H9 (cell line): ENCODE measurements around the gene TFAP2A. TPM values are rescaled to one million over a fixed set of nuclear protein-coding genes. Genes with fewer than 3 reads are reported as not detected.

Experiments used
- DNase-seq: peaks from one replicate; pipeline ENCODE4 v3.0.0-alpha.2; 2017
- H2AFZ ChIP-seq: one replicate; pipeline ENCODE4 v1.6.1; 2013; ENCODE audit warnings: mild to moderate bottlenecking, low read length, control low read depth, moderate library complexity
- H2AK5ac ChIP-seq: 2 replicates; pipeline ENCODE4 v1.6.1; 2013; ENCODE audit warnings: low read length, control low read depth, mixed read lengths; ENCODE audit not compliant: insufficient read length
- H2BK120ac ChIP-seq: one replicate; pipeline ENCODE4 v1.6.1; 2013; ENCODE audit warnings: low read depth, mild to moderate bottlenecking, low read length, control low read depth, inconsistent platforms; ENCODE audit not compliant: poor library complexity, severe bottlenecking
- H2BK12ac ChIP-seq: 2 replicates; pipeline ENCODE4 v1.6.1; 2013; ENCODE audit warnings: low read length, control low read depth, mixed read lengths, low read depth; ENCODE audit not compliant: insufficient read length
- H2BK15ac ChIP-seq: 2 replicates; pipeline ENCODE4 v1.6.1; 2013; ENCODE audit warnings: low read depth, low read length, control low read depth
- H2BK20ac ChIP-seq: one replicate; pipeline ENCODE4 v1.6.1; 2013; ENCODE audit warnings: low read depth, mild to moderate bottlenecking, low read length, control low read depth, inconsistent platforms; ENCODE audit not compliant: poor library complexity, severe bottlenecking
- H2BK5ac ChIP-seq: 2 replicates; pipeline ENCODE4 v1.6.1; 2013; ENCODE audit warnings: low read length, control low read depth, mixed read lengths; ENCODE audit not compliant: insufficient read length
- H3K14ac ChIP-seq: 2 replicates; pipeline ENCODE4 v1.6.1; 2013; ENCODE audit warnings: low read length, control low read depth; ENCODE audit not compliant: insufficient read depth
- H3K18ac ChIP-seq: 2 replicates; pipeline ENCODE4 v1.6.1; 2013; ENCODE audit warnings: low read depth, mild to moderate bottlenecking, mixed read lengths, low read length, control low read depth; ENCODE audit not compliant: insufficient read length
- H3K23ac ChIP-seq: 2 replicates; pipeline ENCODE4 v1.6.1; 2013; ENCODE audit warnings: low read length, control low read depth, mixed read lengths, low read depth; ENCODE audit not compliant: insufficient read length
- H3K23me2 ChIP-seq: 2 replicates; pipeline ENCODE4 v1.6.1; 2013; ENCODE audit warnings: low read depth, mild to moderate bottlenecking, mixed read lengths, low read length, control low read depth; ENCODE audit not compliant: insufficient read length, poor library complexity, severe bottlenecking
- H3K27ac ChIP-seq: 2 replicates; pipeline ENCODE4 v1.5.1; 2013; ENCODE audit warnings: low read length, control low read depth, mixed read lengths, low read depth; ENCODE audit not compliant: insufficient read length
- H3K27me3 ChIP-seq: 2 replicates; pipeline ENCODE4 v1.6.1; 2013; ENCODE audit warnings: low read length, control low read depth, inconsistent platforms; ENCODE audit not compliant: insufficient read depth
- H3K4ac ChIP-seq: 2 replicates; pipeline ENCODE4 v1.6.1; 2013; ENCODE audit warnings: low read depth, mild to moderate bottlenecking, control low read depth, inconsistent platforms, low read length, moderate library complexity
- H3K4me1 ChIP-seq: 2 replicates; pipeline ENCODE4 v1.6.1; 2013; ENCODE audit warnings: low read length, control low read depth, inconsistent platforms; ENCODE audit not compliant: insufficient read depth
- H3K4me2 ChIP-seq: 2 replicates; pipeline ENCODE4 v1.6.1; 2013; ENCODE audit warnings: low read length, control low read depth, mixed read lengths; ENCODE audit not compliant: insufficient read length, insufficient read depth
- H3K56ac ChIP-seq: 2 replicates; pipeline ENCODE4 v1.6.1; 2013; ENCODE audit warnings: low read depth, mild to moderate bottlenecking, mixed read lengths, low read length, control low read depth; ENCODE audit not compliant: insufficient read length
- H3K79me1 ChIP-seq: 2 replicates; pipeline ENCODE4 v1.6.1; 2013; ENCODE audit warnings: low read depth, mild to moderate bottlenecking, moderate library complexity, low read length, control low read depth, inconsistent platforms; ENCODE audit not compliant: insufficient read depth, poor library complexity, severe bottlenecking
- H3K79me2 ChIP-seq: 2 replicates; pipeline ENCODE4 v1.6.1; 2013; ENCODE audit warnings: low read length, control low read depth, inconsistent platforms; ENCODE audit not compliant: insufficient read depth
- H3K9ac ChIP-seq: 2 replicates; pipeline ENCODE4 v1.6.1; 2013; ENCODE audit warnings: low read length, control low read depth, mixed read lengths; ENCODE audit not compliant: insufficient read length; ENCODE audit errors: extremely low read depth
- H3K9me3 ChIP-seq: one replicate; pipeline ENCODE4 v1.6.1; 2013; ENCODE audit warnings: low read depth, low read length, inconsistent platforms; ENCODE audit not compliant: control insufficient read depth
- H3T11ph ChIP-seq: one replicate; pipeline ENCODE4 v1.6.1; 2013; ENCODE audit warnings: mild to moderate bottlenecking, low read length, control low read depth, inconsistent platforms
- H4K20me1 ChIP-seq: one replicate; pipeline ENCODE4 v1.6.1; 2013; ENCODE audit not compliant: control insufficient read depth, insufficient read length, insufficient read depth
- H4K5ac ChIP-seq: 2 replicates; pipeline ENCODE4 v1.6.1; 2013; ENCODE audit warnings: low read depth, mild to moderate bottlenecking, mixed read lengths, low read length, control low read depth; ENCODE audit not compliant: insufficient read length
- H4K8ac ChIP-seq: replicated peaks from 2 replicates; pipeline ENCODE4 v1.6.1; 2013; ENCODE audit warnings: low read length, control low read depth, mixed read lengths, low read depth; ENCODE audit not compliant: insufficient read length
- H4K91ac ChIP-seq: 2 replicates; pipeline ENCODE4 v1.6.1; 2013; ENCODE audit warnings: low read depth, mild to moderate bottlenecking, moderate library complexity, mixed read lengths, low read length, control low read depth; ENCODE audit not compliant: insufficient read length
- H3K27ac Mint-ChIP-seq, 3 experiments: 2 replicates in 2 of 3; 3 replicates in 1 of 3; pipeline ENCODE4 v1.8.0; 2020 to 2021; ENCODE audit warnings: mixed read lengths in 3 of 3, mild to moderate bottlenecking in 1 of 3, moderate library complexity in 1 of 3
- H3K27me3 Mint-ChIP-seq: 2 replicates; pipeline ENCODE4 v1.8.0; 2021; ENCODE audit warnings: low read depth, mild to moderate bottlenecking, moderate library complexity, mixed read lengths
- H3K36me3 Mint-ChIP-seq, 3 experiments: 2 replicates in 2 of 3; 3 replicates in 1 of 3; pipeline ENCODE4 v1.8.0; 2020 to 2021; ENCODE audit warnings: low read depth in 3 of 3, mixed read lengths in 3 of 3; ENCODE audit not compliant: insufficient read depth in 1 of 3
- H3K4me1 Mint-ChIP-seq, 2 experiments: 2 replicates each; pipeline ENCODE4 v1.8.0; 2020; ENCODE audit warnings: mixed read lengths in 2 of 2
- H3K4me3 Mint-ChIP-seq, 2 experiments: 2 replicates in 1 of 2; 3 replicates in 1 of 2; pipeline ENCODE4 v1.8.0; 2020 to 2021; ENCODE audit warnings: mild to moderate bottlenecking in 2 of 2, mixed read lengths in 2 of 2, moderate library complexity in 1 of 2
- H3K9me3 Mint-ChIP-seq, 2 experiments: 2 replicates in 1 of 2; 3 replicates in 1 of 2; pipeline ENCODE4 v1.8.0; 2020; ENCODE audit warnings: mild to moderate bottlenecking in 2 of 2, mixed read lengths in 2 of 2, moderate library complexity in 1 of 2
- WGBS: extraction: QIAGEN DNeasy Blood & Tissue Kit; methylation state at CpG from one replicate; pipeline ENCODE4 v1.1.7; 2013; ENCODE audit warnings: missing lambda C conversion rate, low lambda C conversion rate, mixed read lengths; ENCODE audit not compliant: insufficient read length; ENCODE audit errors: extremely low coverage; 5-methylcytosine and 5-hydroxymethylcytosine counted together
- total RNA-seq: library from RNA; stranded (reverse); gene quantifications from 2 replicates; pipeline ENCODE4 v1.2.1, GENCODE V29; 2021
- TF ChIP-seq, protein P1 (sequence below): fragments of 200-600 bp; sonication (generic); conservative IDR thresholded peaks from 3 replicates; pipeline ENCODE4 v1.8.0; 2021; ENCODE audit warnings: antibody characterized with exemption, mild to moderate bottlenecking

The TFAP2A gene
- total RNA-seq, 1 experiment from 2014 or later, result 2.6 TPM

DNA sequence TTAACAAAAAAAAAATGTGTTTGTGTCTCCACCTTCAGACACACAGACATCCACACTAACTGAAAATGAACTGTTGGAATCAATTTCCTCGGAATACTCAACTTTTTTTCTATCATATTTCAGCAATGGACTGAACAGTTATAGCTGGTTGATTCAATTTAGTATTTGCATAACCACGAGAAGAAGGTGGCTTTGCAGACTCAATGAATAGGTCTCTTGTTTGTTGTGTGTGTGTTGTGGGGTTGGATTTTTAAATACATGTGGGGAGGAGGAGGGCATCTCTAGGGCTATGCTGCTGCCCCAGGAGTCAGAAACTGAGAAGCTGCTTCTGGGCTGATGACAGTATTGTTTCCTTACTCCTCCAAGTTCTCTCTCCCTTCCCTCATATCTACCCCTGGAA, 28.7 kb downstream of the TFAP2A start:
- Histone ChIP-seq H3K23me2 (peaks cover 10% of the 10 kb centered on the region), H4K91ac (no peak overlapping the region), H3K56ac (no peak overlapping the region), H4K8ac (no peak overlapping the region), H2BK5ac (no peak overlapping the region), H3K18ac (no peak overlapping the region), H3K4ac (no peak overlapping the region), H3K23ac (no peak overlapping the region), H3K4me1 (no peaks in the 10 kb centered on the region), H3K79me1 (no peaks in the 10 kb centered on the region), H2BK15ac (no peak overlapping the region), H3K4me2 (peak overlapping the region; percentile 9), H2BK120ac (no peak overlapping the region), H2AK5ac (no peak overlapping the region), H3K9ac (no peak overlapping the region), H4K20me1 (peaks cover 3% of the 10 kb centered on the region), H3K14ac (no peak overlapping the region), H3K27me3 (peaks cover 100% of the 10 kb centered on the region), H4K5ac (no peak overlapping the region), H2BK12ac (no peak overlapping the region), H3K9me3 (no peaks in the 10 kb centered on the region), H3K27ac (no peak overlapping the region), H2BK20ac (no peak overlapping the region), H3K79me2 (no peaks in the 10 kb centered on the region), H3T11ph (no peak overlapping the region), H2AFZ (no peak overlapping the region)
- H3K9me3 Mint-ChIP-seq, result peaks cover 0 to 5% of the 10 kb centered on the region in 2 experiments; a peak in 3 of 5 replicates
- TF ChIP-seq, protein P1, sequence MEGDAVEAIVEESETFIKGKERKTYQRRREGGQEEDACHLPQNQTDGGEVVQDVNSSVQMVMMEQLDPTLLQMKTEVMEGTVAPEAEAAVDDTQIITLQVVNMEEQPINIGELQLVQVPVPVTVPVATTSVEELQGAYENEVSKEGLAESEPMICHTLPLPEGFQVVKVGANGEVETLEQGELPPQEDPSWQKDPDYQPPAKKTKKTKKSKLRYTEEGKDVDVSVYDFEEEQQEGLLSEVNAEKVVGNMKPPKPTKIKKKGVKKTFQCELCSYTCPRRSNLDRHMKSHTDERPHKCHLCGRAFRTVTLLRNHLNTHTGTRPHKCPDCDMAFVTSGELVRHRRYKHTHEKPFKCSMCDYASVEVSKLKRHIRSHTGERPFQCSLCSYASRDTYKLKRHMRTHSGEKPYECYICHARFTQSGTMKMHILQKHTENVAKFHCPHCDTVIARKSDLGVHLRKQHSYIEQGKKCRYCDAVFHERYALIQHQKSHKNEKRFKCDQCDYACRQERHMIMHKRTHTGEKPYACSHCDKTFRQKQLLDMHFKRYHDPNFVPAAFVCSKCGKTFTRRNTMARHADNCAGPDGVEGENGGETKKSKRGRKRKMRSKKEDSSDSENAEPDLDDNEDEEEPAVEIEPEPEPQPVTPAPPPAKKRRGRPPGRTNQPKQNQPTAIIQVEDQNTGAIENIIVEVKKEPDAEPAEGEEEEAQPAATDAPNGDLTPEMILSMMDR, result no peak
- H3K4me3 Mint-ChIP-seq, result no peak overlapping the region; a peak in 1 of 5 replicates
- H3K27me3 Mint-ChIP-seq, result peaks cover 100% of the 10 kb centered on the region
- no peak overlapping the region for H3K27ac Mint-ChIP-seq
- H3K4me1 Mint-ChIP-seq, result peaks cover 62 to 77% of the 10 kb centered on the region in 2 experiments
- DNase-seq, result no peak
- no peaks in the 10 kb centered on the region for H3K36me3 Mint-ChIP-seq
- no CpG with 5 or more reads among the region's 2 CpGs for WGBS
